ENCODE results near the gene ABCB9. TPM values are rescaled to one million over a fixed set of nuclear protein-coding genes. Genes with fewer than 3 reads are reported as not detected.

ABCB9 gene
- total and polyA plus RNA-seq, 2 experiments from 2014 or later, result 9.7 to 10.0 TPM

DNA sequence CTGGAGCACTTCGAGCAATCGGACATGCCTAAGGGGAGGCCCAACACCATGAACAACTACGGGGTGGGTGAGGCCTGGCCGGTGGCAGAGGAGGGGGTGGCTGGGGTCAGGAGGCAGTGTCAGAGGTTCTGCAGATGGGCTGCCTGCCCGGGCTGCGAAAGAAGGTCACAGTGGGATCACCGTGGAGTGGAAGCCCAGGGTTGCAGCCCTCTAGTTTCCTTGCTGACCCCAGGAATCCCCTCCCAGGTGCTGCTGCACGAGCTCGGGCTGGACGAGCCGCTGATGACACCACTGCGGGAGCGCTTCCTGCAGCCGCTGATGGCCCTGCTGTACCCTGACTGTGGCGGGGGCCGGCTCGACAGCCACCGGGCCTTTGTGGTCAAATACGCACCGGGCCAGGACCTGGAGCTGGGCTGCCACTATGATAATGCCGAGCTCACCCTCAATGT, 12.3 kb upstream of the ABCB9 start:
- H3K4me1 ChIP-seq (ENCODE audit: low read depth), result peaks cover 16% of the 10 kb centered on the region
- H3K4me3 ChIP-seq, result no peak overlapping the region
- TF ChIP-seq, protein P1, sequence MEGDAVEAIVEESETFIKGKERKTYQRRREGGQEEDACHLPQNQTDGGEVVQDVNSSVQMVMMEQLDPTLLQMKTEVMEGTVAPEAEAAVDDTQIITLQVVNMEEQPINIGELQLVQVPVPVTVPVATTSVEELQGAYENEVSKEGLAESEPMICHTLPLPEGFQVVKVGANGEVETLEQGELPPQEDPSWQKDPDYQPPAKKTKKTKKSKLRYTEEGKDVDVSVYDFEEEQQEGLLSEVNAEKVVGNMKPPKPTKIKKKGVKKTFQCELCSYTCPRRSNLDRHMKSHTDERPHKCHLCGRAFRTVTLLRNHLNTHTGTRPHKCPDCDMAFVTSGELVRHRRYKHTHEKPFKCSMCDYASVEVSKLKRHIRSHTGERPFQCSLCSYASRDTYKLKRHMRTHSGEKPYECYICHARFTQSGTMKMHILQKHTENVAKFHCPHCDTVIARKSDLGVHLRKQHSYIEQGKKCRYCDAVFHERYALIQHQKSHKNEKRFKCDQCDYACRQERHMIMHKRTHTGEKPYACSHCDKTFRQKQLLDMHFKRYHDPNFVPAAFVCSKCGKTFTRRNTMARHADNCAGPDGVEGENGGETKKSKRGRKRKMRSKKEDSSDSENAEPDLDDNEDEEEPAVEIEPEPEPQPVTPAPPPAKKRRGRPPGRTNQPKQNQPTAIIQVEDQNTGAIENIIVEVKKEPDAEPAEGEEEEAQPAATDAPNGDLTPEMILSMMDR (IDR thresholded peaks at IDR 0.05; ENCODE audit: low read depth, low read length), result no peak
- no peak for DNase-seq (ENCODE audit: low read depth in 1 of 2, low spot score in 1 of 2)
- H3K27ac ChIP-seq, result no peak overlapping the region
- no peaks in the 10 kb centered on the region for H3K36me3 ChIP-seq
- no peaks in the 10 kb centered on the region for H3K9me3 ChIP-seq (ENCODE audit: low read depth)
- H3K27me3 ChIP-seq, result no peaks in the 10 kb centered on the region

DNA sequence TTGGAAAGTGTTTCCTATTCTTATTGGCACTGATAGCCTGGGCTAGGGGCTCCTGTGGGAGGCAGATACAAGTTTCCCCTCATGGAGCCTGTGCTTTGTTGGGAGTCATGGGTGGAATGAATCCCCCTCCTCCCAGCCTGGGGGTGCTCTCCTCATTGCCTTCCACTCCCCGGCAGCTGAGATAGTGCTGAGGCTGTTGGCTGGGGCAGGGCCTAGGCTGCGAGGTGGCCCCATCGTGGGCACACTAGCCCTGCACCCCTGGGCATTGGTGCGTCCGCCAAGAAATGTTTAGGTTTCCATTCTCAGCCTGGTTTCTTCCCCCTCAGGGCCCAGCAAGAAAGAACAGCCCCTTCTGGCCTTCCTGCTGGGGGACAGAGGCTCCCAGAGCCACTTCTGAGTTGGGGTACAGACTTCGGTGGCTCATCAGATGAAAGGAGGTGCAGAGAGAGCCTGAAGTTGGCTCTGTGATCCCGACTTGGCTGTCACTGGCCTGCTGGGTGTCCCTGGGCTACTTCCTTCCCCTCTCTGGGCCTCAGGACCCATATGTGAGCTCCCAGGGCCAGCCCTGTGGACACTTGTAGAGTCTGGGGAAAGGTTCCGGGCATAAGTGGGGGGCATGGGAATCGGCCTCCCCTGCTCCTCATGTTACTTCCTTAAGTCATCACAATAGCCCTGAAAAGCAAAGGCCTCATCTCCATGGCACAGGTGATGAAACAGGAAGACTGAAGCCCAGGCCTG, 11.6 kb upstream of the ABCB9 start:
- H3K4me1 ChIP-seq (ENCODE audit: low read depth), result peaks cover 16% of the 10 kb centered on the region
- TF ChIP-seq, protein P1 (IDR thresholded peaks at IDR 0.05; ENCODE audit: low read depth, low read length), result no peak

DNA sequence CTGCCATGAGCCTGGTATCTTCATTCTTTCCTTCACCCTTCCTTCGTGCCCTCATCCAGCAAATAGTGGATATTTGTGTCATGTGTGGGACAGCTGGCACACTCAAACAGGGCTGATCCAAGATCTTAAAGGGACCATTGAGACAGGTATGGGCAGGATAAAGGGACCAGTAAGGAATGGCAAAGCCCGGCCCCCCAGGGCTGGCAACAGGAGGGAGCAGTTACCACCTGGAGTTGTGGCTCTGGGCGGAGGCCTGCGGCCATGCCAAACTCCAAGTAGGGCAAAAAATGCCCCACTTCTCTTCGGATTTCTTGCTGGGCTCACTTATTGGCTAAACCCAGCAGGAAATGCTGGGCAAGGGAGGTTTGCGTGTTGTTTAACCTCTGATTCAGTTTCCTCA, 10.9 kb upstream of the ABCB9 start:
- Histone ChIP-seq H3K4me3 (no peak overlapping the region), H3K9me3 (ENCODE audit: low read depth) (no peaks in the 10 kb centered on the region), H3K4me1 (ENCODE audit: low read depth) (peaks cover 16% of the 10 kb centered on the region), H3K27ac (no peak overlapping the region), H3K36me3 (no peaks in the 10 kb centered on the region), H3K27me3 (no peaks in the 10 kb centered on the region)
- no peak for DNase-seq (ENCODE audit: low read depth in 1 of 2, low spot score in 1 of 2)
- TF ChIP-seq, protein P1 (IDR thresholded peaks at IDR 0.05; ENCODE audit: low read depth, low read length), result no peak

More for the DNA sequence above, 11.6 kb upstream of the ABCB9 start:
- no peaks in the 10 kb centered on the region for H3K36me3 ChIP-seq
- H3K9me3 ChIP-seq (ENCODE audit: low read depth), result no peaks in the 10 kb centered on the region
- DNase-seq (ENCODE audit: low read depth in 1 of 2, low spot score in 1 of 2), result no peak
- H3K4me3 ChIP-seq, result no peak overlapping the region
- no peaks in the 10 kb centered on the region for H3K27me3 ChIP-seq
- no peak overlapping the region for H3K27ac ChIP-seq

DNA sequence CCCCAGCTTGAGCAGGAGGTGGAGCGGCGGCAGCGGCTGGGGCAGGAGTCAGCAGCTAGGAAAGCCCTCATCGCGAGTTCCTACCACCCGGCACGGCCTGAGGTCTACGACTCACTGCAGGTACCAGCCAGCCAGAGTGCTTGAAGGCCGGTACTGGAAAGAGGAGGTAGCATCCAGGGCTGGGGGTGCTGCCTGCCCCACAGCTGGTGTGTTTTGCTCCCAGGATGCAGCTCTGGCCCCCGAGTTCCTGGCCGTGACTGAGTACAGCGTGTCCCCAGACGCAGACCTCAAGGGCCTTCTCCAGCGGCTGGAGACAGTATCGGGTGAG, 10.3 kb upstream of the ABCB9 start:
- DNase-seq (ENCODE audit: low read depth in 1 of 2, low spot score in 1 of 2), result no peak
- Histone ChIP-seq H3K27me3 (no peaks in the 10 kb centered on the region), H3K36me3 (no peaks in the 10 kb centered on the region), H3K9me3 (ENCODE audit: low read depth) (no peaks in the 10 kb centered on the region), H3K4me3 (no peak overlapping the region), H3K4me1 (ENCODE audit: low read depth) (peaks cover 10% of the 10 kb centered on the region), H3K27ac (peak overlapping the region; percentile 91)
- TF ChIP-seq, protein P1 (IDR thresholded peaks at IDR 0.05; ENCODE audit: low read depth, low read length), result no peak

DNA sequence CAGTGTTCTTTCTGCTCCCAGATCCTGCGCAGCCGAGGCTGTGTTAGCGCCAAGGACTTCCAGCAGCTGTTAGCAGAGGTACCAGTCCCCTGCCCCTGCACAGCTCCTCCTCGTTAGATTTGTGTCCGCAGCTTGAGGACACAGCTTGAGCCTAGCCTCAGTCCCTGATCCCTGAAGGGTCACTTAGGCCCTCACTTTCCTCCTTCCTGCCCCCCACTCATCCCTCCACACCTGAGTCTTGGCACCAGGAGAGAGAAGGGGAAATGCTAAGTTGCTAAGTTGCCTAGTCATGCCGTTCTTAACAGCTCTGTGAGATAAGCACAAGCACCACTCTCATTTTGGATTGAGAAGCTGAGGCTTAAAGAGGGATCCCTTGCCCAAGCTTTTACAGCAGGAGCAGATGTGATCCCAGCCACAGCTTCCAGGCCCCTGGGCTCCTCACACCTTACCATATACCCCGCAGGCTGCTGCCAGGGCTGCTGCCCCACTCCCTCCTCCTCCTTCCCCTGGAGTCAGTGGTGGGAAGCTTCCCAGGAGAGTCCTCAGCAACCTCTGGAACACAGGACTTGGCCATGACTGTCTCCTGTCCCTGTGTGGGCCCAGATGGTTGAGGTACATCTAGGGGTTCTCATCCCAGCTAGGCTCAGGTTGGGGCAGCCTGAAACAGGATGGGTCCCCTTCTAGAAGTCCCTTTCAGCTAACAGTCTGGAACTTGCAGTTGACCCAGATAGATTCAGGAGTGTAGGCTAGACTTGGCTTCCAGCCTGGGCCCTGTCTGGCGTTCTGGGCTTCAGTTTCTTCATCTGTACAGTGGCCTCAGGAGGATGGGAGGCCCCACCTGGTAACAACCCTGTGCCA, 9.8 kb upstream of the ABCB9 start:
- peak in 1 of 2 donors; percentile 40 for DNase-seq (ENCODE audit: low read depth in 1 of 2, low spot score in 1 of 2)

More for the DNA sequence above, 9.8 kb upstream of the ABCB9 start:
- Histone ChIP-seq H3K27me3 (no peaks in the 10 kb centered on the region), H3K36me3 (no peaks in the 10 kb centered on the region), H3K27ac (peak overlapping the region; percentile 91), H3K4me3 (peak overlapping the region; percentile 62), H3K9me3 (ENCODE audit: low read depth) (no peaks in the 10 kb centered on the region), H3K4me1 (ENCODE audit: low read depth) (peaks cover 8% of the 10 kb centered on the region)
- TF ChIP-seq, protein P1 (IDR thresholded peaks at IDR 0.05; ENCODE audit: low read depth, low read length), result no peak

Measured in cardiac muscle cell (in vitro differentiated cells and primary cell).